CD4-positive, alpha-beta T cell treated with Interleukin-15 for 4 hours (primary cell): Measurements from ENCODE around the gene BBOF1.
"Not testable (repeated sequence)": the region's sequence is repeated elsewhere in the genome, so short reads cannot be mapped to it uniquely, and the experiment has no call there.

ENCODE experiments used
- DNase-seq: peaks from one replicate; pipeline ENCODE4 v3.0.0-alpha.2; 2020; ENCODE audit warnings: low spot score

Gene BBOF1, protein sequence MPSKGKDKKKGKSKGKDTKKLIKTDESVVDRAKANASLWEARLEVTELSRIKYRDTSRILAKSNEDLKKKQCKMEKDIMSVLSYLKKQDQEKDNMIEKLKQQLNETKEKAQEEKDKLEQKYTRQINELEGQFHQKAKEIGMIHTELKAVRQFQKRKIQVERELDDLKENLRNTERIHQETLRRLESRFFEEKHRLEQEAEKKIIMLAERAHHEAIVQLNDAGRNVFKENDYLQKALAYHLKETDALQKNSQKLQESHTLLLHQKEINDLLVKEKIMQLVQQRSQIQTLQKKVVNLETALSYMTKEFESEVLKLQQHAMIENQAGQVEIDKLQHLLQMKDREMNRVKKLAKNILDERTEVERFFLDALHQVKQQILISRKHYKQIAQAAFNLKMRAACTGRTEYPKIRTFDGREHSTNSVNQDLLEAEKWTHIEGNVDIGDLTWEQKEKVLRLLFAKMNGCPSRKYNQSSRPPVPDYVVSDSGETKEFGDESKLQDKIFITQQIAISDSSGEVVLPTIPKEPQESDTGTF

DNA sequence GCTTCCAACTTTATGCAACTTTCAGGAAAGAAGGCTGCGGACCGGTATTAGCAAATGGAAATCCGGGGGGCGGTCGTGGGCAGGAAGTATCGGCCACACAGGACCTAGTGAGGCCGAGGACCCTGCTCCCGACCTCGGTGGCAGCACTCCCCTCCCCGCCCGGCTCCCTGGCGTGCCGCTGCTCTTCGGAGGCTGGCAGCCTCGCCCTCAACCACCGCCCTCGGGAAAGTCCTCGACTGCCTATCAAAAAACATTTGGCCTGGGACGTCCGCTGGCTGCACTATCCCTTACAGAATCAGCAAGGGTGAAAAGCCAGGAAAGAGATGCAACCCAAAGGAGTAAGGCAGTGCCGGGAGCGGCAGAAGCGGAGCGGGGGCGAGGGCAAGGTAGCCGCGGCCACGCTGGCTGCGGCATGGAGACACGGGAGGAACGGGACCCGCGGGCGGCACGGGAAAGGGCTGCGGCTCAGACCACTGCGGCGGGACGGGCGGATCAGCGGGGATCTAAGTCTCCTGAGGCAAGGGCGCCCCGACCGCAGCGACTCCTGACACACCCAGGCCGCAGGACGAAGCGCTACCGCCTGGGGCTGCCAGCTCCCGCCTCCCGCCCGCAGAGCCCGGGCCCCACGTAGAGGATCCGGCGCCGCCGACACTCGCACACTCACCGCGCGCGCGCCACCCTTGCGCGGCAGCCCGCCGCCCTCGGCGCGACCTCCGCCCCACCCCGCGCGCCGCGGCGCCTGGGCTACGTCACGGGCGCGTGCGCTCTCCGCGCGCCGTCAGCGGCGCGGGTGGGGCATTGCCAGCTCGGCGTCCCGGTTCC lies at the start of gene BBOF1, which contains the start of gene ENTPD5:
BBOF1 (plus strand) TSS at position 764 of the 822 bp plus-strand sequence. CDS start 130 bp downstream, outside the sequence.
ENTPD5 (minus strand) TSS at position 703 of the 822 bp plus-strand sequence. CDS start 31,186 bp downstream, outside the sequence.
- peak; percentile 83 for DNase-seq

DNA sequence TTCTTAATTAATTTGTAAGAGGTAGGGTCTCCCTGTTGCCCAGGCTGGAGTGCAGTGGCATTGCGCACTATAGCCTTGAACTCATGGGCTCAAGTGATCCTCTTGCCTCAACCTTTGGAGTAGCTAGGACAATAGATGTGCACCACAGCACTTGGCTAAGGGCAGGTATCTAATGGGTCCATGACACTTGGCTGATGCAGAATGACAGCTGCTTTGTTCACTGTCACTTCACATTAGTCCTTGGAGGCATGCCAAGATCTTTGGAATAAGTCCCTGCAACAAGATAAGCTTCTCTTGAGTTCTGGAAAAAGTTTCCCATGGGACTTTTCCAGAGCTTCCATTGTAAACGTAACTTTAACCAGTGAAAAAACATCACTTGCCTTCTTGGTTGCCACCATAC lies 45.7 kb upstream of the BBOF1 start:
- DNase-seq = no peak

DNA sequence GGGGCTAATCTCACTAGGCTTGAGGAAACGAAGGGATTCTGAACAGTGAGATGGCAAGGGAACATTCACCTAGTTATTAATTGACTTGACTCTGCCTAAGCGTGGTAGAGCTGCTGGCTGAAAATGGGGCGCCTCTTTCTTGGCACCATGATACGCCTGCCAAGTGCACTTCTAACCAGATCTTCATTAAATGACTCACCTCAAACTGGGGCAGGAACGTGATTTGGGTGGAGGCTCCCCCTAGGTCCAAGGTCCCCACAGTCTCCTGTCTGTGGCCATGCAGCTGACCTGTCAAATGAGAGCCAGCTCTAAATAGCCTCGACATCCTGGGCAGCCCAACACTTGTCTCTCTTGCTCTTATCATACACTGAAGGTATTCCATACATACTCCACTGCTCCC lies 43.0 kb upstream of the BBOF1 start:
- DNase-seq = no peak

DNA sequence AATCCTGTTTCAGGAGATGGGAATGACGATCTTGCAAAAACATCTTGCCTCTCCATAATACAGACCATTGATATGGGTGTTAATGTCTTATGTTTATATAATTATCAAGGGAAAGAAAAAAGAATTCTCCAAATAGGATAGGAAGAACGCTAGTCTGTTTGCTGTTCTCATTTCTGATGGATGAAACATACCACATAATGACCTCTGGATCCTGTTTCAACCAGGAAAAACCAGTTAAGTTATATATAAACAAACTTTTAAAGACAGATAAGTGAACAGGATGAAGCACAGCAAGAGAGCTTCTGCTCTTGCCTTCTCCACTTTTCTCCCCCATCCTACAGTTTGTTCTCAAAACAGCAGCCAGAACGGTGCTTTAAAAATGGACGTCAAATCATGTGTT lies 41.3 kb upstream of the BBOF1 start:
- no peak for DNase-seq

DNA sequence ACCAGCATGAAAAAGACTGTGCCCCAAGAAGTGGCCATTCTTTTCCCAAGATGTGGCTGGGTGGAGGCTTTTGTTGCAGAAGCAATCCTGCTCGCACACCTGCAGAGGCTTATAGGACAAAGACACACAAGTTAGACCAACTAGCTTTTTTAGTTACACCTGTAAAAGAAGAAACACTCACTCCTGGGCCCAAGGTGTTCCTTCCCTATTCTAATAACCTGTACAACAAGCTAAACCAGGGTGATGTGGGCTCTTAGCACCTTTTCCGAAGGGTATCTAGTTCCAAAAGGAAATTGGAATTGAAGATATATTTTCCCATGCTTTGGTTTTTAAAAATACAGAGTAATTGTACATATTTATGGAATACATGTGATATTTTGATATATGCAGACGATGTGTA lies 31.1 kb upstream of the BBOF1 start:
- DNase-seq = no peak

DNA sequence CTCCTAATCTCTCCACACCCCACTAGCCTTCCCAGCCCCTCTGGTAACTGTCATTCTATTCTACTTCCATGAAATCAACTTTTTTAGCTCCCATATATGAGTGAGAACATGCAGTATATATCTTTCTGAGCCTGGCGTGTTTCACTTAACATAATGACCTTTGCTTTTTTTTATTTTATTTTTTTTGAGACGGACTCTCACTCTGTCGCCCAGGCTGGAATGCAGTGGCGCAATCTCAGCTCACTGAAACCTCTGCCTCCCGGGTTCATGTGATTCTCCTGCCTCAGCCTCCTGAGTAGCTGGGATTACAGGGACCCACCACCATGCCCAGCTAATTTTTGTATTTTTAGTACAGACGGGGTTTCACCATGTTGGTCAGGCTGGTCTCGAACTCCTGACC lies 30.5 kb upstream of the BBOF1 start:
- DNase-seq = not testable (repeated sequence)

DNA sequence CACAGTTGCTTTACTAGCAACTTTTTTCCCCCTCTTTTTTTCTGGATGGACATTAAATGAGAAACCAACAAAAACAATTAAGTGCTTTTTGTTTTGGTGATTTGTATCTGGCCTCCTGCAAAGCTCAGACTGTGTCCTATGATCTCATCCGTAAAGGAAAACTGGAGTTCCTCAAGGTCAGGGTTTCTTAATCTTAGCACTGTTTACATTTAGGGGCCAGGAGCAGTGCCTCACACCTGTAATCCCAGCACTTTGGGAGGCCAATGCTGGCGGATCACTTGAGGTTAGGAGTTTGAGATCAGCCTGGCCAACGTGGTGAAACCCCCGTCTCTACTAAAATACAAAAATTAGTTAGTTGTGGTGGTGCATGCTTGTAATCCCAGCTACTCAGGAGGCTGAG lies 28.1 kb upstream of the BBOF1 start:
- DNase-seq = no peak

DNA sequence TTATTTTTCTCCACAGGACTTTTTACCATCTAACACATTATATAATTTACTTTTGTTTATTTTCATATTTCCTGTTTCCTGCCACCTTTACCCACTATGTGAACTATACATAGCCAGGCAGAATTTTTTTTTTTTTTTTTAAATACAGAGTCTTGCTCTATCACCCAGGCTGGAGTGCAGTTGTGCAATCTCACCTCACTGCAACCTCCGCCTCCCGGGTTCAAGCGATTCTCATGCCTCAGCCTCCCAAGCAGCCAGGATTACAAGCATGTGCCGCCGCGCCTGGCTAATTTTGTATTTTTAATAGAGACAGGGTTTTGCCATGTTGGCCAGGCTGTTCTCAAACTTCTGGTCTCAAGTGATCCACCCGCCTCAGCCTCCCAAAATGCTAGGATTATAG lies 24.2 kb upstream of the BBOF1 start:
- DNase-seq = not testable (repeated sequence)

DNA sequence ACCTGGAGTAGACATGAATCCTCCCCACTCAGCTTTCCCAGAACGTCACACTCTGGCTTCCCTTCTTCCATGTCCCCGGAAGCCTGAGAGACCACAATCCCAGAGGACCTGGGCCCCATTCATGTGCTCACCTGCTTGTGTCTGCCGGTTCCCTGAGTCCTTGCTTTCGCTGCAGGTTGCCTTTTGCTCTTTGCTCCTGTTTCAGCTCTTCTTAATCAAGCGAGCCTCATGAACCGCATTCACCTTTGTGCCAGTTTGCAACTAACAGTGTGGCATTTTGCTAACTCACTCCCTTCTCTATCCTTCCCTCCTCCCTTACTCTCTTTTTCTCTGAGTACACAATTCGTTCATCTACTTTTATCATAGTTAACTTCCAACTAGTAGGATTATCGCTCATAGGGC lies 23.2 kb upstream of the BBOF1 start:
- no peak for DNase-seq

DNA sequence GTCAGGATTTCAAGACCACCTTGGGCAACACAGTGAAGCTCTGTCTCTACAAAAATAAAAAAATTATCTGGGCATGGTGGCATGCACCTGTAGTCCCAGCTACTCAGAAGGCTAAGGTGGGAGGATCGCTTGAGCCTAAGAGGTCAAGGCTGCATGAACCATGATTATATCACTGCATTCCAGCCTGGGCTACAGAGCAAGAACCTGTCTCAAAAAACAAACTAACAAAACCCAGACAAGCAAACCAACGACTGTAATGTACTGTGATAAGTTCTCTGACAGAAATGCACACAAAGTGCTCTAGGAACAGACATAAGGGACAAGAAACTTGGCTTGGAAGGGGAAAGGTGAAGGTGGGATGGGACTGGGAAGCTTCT lies 22.4 kb upstream of the BBOF1 start:
- no peak for DNase-seq

DNA sequence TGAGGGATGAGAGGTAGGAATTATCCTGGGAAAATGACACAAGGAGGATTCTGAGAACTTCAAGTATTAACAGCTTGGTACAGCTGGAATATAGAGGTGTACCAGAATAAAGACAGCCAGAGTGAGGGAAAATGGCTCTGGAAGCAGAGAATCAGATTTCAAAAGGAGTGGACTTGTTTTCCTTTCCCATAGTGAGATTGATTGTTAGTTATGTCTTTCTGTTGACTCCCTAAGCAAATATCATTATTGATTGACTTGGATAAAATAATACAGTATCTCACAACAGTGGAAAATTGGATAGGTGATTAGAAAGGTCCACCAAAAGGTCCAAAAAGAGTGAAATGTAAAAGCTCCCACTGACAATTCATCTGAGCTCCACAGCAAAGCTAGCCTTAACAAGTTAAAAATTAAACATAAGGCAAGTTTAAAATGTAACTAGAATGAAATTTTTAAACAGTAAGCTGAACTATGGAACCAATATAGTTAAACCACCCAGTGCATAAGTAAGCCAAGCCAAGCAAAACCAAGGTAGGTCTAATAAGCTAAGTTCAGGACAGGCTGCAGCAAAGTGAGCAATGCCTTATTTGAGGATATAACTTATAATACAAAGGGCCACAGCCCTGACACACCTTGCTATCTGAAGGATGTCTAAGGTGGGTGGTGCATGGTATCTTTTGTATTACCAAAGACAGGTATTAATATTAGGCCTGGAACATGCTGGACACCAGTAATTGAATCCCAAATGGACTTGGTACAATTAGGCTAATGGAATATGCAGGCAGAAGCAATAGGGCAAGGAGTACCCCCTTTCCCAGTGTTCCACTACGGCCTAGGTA lies 21.8 kb upstream of the BBOF1 start:
- no peak for DNase-seq

DNA sequence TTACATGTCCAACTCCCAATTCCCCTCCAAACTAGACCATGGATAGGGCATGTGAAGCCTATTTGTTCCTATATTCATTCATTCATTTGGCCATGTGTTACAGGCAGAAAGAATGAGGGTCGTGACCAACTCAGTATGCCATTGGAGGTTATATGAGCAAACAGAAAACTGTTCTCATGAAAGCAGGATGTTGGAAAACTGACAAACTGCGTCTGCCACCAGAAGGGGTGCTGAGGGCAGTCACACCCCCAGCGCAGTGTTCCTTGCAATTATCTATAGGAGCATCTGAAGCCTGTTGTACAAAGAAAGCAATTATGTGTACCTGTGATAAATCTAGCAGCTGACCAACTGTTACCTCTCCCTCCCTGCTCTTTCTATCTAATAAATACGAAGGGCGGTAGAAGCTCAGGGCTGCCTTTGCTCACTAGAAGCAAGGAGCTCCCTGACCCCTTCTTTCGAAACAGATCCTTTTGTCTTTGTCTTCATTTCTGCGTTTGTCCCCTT lies 21.2 kb upstream of the BBOF1 start:
- DNase-seq = no peak

DNA sequence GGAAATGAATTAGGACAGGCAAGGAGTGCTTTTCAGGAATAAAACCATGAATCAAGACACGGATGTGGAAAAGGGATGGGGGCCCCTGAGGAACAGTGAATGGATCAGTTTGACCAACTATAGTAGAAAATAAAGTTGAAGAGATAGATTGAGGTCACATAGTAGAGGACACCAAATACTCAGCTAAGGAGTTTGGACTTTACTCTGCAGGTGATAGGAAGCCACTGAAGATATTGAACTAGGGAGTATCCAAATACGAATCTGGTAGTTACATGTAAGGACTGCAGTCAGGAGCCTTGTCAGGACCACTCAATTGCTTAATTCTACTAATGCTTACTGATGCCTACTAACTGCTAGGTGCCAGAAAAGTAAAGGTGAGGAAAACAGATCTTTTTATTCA lies 20.4 kb upstream of the BBOF1 start:
- no peak for DNase-seq

DNA sequence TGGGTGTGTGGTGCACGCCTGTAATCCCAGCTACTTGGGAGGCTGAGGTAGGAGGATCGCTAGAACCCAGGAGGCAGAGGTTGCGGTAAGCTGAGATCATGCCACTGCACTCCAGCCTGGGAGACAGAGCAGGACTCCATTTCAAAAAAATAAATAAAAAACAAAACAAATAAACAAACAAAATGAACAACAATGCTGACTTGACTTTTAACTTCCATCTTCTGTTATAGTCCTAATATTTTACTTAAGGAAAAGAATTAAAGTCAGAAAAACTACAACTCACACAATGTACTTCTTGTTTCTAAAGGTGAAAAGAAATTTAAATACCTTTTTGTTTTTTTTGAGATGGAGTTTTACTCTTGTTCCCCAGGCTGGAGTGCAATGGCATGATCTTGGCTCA lies 13.5 kb upstream of the BBOF1 start:
- DNase-seq = not testable (repeated sequence)

DNA sequence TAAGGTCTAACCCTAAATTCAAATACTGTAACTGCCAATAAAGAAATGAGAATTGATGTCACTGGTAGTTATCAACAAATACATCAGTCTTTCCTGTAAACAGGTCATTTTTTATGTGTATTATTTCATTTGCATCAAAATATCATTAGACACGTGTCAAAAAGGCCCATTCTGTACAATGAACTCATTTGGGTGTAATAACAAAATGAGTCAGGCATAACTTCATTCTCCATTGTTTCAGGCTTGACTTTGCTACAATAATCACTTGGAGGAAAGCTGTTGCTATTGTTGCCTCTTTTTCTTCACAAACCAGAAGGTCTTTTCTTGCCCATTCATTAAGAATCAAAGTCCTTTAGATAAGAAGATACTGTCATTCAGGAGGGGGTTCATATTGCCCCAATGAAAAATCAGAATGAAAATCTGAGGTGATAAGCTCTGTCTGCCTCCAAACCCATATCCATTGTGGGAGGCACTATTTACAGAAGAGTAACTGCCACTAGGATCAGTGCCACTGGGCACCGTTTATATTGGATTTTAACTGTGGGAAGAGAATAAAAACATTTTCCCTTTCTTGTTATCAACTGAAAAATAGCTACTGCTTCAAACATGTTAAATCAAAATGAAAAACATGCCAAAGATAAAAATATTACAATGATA lies 10.2 kb upstream of the BBOF1 start:
- DNase-seq = no peak

DNA sequence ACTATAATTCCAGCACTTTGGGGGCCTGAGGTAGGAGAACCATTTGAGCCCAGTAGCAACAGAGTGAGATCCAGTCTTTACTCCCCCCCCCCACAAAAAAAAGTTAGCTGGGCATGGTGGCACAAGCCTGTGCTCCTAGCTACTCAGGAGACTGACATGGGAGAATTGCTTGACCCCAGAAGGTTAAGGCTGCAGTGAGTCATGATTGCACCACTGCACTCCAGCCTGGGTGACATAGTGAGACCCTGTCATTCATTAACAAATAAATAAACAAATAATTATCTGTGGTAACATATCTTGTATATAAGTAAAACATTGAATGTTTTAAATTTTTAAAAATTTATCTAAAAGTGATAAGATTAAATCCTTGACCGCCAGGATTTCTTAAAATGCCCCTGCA lies 4.8 kb upstream of the BBOF1 start:
- no peak for DNase-seq

DNA sequence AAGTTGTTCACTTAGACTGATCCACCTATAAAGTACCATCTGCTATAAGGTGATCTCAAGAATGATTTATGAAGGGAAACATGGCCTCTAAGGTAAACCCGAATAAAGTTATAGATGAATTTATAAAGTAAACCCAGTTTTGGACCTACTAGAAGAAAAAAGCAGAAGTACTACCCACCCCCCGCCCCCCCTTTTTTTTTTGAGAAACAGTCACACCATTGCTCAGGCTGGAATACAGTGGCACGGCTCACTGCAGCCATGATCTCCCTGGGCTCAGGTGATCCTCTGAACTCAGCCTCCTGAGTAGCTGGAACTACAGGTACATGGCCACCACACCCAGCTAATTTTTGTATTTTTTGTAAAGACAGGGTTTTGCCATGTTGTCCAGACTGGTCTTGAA lies 4.0 kb upstream of the BBOF1 start:
- DNase-seq = no peak

DNA sequence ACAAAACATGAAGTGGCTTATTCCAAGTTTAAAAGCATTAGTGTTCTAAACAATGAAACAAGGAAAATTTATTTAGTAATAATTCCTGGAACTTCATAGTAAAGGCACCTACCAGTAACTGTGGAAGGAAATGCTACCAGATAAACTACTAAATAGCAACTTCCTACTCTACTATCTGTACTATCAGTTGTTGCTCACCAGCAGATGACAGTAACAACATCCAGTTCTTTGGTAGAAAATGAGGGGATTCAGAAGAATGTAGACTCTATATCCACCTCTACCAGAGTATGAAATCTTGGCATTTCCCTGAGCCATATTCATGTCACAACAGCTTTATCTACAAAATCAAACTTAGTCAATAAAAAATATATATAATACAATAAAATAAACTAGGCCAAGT lies 3.2 kb upstream of the BBOF1 start:
- DNase-seq = no peak

DNA sequence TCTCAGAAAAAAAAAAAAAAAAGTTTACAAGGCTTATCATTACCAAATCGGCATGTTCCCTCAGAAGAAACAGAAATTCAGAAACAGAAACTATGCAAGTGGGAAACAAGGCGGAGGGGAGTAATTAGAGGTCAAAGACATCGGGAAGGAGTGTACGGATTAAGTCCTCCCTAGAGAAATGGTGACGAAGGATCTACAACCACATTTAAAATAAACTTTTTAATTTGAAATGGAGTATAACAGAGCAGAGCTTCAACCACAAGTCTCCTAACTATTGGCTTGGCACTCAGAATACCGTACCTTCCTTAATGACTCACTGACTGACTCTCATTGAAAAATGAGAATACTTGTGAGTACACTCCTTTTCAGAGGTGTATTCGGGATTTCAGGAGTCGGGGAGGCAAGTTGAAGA lies 969 bp upstream of the BBOF1 start:
- DNase-seq = peak; percentile 10

DNA sequence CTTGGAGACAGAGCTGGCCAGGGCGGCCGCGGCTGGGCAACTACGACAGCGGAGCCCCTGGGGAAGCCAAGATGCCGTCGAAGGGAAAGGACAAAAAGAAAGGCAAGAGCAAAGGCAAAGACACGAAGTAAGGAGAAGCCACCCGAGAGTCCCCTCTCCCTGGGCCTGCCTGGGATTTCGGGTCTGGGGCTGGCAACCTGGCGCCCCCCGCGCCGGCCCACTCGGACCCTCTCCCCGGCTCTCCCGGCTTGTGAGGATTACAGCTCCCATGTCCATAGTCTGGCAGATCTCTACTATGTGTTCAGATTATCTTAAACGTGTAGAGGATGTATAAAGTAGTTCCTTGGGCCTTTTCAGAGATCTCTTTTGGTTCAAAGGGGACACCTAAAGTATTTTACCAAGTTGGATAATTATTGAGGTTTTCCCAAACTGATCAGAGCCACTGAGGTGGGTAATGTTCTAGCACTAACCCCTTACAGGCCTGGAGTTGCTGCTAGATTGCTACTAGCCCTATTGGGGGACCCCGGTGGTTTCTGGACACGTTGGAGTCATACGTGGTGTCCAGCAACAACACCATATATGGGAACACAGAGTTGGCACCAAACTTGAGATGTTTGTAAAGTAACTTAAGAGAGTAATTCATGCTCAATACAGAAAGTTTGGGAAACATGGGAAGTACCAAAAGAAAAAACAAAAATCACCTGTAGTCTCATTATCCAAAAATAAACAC lies 424 bp downstream of the BBOF1 start:
- DNase-seq = no peak

DNA sequence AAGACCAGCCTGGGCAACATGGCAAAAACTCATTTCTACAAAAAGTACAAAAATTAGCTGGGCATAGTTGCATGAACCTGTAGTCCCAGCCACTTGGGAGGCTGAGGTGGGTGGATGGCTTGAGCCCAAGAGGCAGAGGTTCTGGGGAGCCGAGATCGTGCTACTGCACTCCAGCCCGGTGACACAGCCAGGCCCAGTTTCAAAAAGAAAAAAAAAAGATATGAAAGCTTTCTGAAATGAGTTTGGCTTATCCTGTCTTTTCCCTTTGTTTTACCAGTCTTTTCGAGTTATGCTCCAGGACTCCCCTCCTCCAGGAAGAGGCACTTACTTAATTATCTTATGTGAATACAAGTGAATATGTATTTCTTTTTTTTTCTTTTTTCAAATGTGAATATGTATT lies 3.2 kb downstream of the BBOF1 start:
- DNase-seq = no peak
